Smooth muscle cell (in vitro differentiated cells): Measurements from ENCODE around the gene WDR93. TPM values are rescaled to one million over a fixed set of nuclear protein-coding genes. Genes with fewer than 3 reads are reported as not detected.

Experiments used
- DNase-seq: peaks from one replicate; lab custom pipeline; 2025; ENCODE audit not compliant: unreplicated experiment; lab: John Stamatoyannopoulos, UW
- H2AFZ ChIP-seq: fragments of 200-600 bp; sonication (generic); 2 replicates; pipeline ENCODE4 v1.6.0; 2016; ENCODE audit warnings: antibody characterized with exemption, low read depth, mild to moderate bottlenecking
- H3F3A ChIP-seq: fragments of 200-600 bp; sonication (generic); 2 replicates; pipeline ENCODE4 v1.6.0; 2017; ENCODE audit warnings: antibody characterized with exemption, low read depth
- H3K27ac ChIP-seq: fragments of 200-600 bp; sonication (generic); 2 replicates; pipeline ENCODE4 v1.5.1; 2016; ENCODE audit warnings: low read depth, mild to moderate bottlenecking
- H3K27me3 ChIP-seq: fragments of 200-600 bp; sonication (generic); 2 replicates; pipeline ENCODE4 v1.6.1; 2016; ENCODE audit warnings: low read depth, mild to moderate bottlenecking
- H3K36me3 ChIP-seq: fragments of 200-600 bp; sonication (generic); 2 replicates; pipeline ENCODE4 v1.5.1; 2016; ENCODE audit warnings: low read depth
- H3K4me1 ChIP-seq: fragments of 200-600 bp; sonication (generic); 2 replicates; pipeline ENCODE4 v1.5.1; 2016; ENCODE audit warnings: low read depth
- H3K4me2 ChIP-seq: fragments of 200-600 bp; sonication (generic); 2 replicates; pipeline ENCODE4 v1.6.0; 2016; ENCODE audit warnings: mild to moderate bottlenecking
- H3K4me3 ChIP-seq: fragments of 200-600 bp; sonication (generic); 2 replicates; pipeline ENCODE4 v1.5.1; 2016; ENCODE audit warnings: mild to moderate bottlenecking
- H3K79me2 ChIP-seq: fragments of 200-600 bp; sonication (generic); 2 replicates; pipeline ENCODE4 v1.6.0; 2016; ENCODE audit warnings: low read depth, mild to moderate bottlenecking
- H3K9ac ChIP-seq: fragments of 200-600 bp; sonication (generic); 2 replicates; pipeline ENCODE4 v1.6.0; 2016; ENCODE audit warnings: low read depth
- H3K9me3 ChIP-seq: fragments of 200-600 bp; sonication (generic); replicated peaks from 2 replicates; pipeline ENCODE4 v1.5.1; 2016; ENCODE audit warnings: low read depth
- H4K20me1 ChIP-seq: fragments of 200-600 bp; sonication (generic); 2 replicates; pipeline ENCODE4 v1.6.0; 2016; ENCODE audit warnings: low read depth
- WGBS: methylation state at CpG from one replicate; pipeline ENCODE4 v1.1.7; 2016; ENCODE audit warnings: low lambda C conversion rate; 5-methylcytosine and 5-hydroxymethylcytosine counted together
- polyA plus RNA-seq: library from polyadenylated mRNA; unstranded; fragments of >200 nt; fragmentation: Nextera tagmentation; extraction: Ambion mirVana; gene quantifications from 2 replicates; pipeline ENCODE4 v1.2.1, GENCODE V29; 2016
- total RNA-seq: library from RNA; depleted of rRNA; stranded (reverse); fragments of >200 nt; gene quantifications from 2 replicates; pipeline ENCODE4 v1.2.3, GENCODE V29; 2014
- TF ChIP-seq, protein P1 (sequence below): fragments of 200-600 bp; sonication (generic); IDR thresholded peaks from 2 replicates; pipeline ENCODE4 v1.5.1; 2017; ENCODE audit warnings: borderline replicate concordance, mild to moderate bottlenecking, antibody characterized with exemption; ENCODE audit not compliant: insufficient read depth, poor library complexity, severe bottlenecking

WDR93 gene
- total and polyA plus RNA-seq, 2 experiments from 2014 or later, result 0.80 TPM; not detected in 1

DNA sequence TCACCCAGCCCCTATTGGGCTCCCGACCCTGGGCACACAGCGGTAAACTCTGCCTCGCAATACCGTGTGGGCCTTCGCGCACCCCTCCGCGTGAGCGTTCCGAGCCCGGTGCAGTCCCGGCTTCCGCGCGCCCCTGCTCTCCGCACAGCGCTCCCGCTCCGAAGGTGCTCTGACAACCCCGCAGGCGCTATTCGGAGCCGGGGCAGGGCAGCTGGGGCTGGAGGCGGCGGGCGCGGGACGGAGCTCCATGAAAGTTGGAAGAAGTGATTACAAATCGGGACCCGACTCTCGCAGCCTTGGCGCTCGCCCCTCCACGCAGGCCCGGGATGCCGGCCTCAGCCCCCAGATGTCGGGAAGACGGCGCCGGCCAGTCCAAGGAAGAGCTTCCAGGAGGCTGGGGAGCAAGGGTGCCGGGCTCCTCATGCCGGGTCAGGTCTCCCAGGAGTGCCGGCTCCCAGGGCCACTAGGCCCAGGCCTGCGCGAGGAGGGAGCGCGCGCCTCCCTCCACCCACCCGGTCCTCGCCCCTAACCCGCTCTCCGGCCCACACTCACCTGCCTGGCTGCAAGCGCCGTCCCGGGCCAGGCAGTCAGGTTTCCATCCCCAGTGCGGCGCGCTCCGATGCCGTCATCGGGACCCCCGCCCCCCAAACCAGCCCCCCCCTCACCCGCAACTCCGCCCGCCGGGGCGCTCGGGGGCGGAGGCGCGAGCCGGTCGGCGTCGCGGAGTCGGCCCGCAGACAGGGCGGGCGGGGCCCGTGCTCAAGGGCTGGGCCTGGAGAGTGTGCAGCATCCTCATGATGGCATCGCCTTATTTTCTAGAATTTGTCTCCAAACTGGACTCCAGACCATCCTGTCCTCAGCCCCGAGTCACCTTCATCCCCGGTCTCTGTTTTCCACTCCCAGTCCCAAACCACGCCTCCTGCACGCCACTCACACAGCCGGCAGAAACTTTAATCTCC lies 35.5 kb upstream of the WDR93 start, which contains the start of gene KIF7:
TSS of gene KIF7 (minus strand) at position 621 of the 959 bp plus-strand sequence. CDS start 2,537 bp downstream, outside the sequence.
- Histone ChIP-seq H3K4me1 (peaks cover 7% of the 10 kb centered on the region), H3K4me2 (peak within 1 kb of the TSS; percentile 97), H3K36me3 (no peaks in the 10 kb centered on the region), H4K20me1 (peaks cover 6% of the 10 kb centered on the region), H2AFZ (peak within 1 kb of the TSS; percentile 91), H3K27me3 (no peaks in the 10 kb centered on the region), H3K9ac (peak within 1 kb of the TSS; percentile 66), H3K4me3 (peak within 1 kb of the TSS; percentile 89), H3K9me3 (no peaks in the 10 kb centered on the region), H3F3A (peaks cover 3% of the 10 kb centered on the region), H3K27ac (no peak within 1 kb of the TSS), H3K79me2 (peaks cover 11% of the 10 kb centered on the region)
- TF ChIP-seq, protein P1, sequence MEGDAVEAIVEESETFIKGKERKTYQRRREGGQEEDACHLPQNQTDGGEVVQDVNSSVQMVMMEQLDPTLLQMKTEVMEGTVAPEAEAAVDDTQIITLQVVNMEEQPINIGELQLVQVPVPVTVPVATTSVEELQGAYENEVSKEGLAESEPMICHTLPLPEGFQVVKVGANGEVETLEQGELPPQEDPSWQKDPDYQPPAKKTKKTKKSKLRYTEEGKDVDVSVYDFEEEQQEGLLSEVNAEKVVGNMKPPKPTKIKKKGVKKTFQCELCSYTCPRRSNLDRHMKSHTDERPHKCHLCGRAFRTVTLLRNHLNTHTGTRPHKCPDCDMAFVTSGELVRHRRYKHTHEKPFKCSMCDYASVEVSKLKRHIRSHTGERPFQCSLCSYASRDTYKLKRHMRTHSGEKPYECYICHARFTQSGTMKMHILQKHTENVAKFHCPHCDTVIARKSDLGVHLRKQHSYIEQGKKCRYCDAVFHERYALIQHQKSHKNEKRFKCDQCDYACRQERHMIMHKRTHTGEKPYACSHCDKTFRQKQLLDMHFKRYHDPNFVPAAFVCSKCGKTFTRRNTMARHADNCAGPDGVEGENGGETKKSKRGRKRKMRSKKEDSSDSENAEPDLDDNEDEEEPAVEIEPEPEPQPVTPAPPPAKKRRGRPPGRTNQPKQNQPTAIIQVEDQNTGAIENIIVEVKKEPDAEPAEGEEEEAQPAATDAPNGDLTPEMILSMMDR, result no peak
- 2% methylated on average over 64 of the region's 87 CpGs for WGBS
- peak; percentile 36 for DNase-seq

DNA sequence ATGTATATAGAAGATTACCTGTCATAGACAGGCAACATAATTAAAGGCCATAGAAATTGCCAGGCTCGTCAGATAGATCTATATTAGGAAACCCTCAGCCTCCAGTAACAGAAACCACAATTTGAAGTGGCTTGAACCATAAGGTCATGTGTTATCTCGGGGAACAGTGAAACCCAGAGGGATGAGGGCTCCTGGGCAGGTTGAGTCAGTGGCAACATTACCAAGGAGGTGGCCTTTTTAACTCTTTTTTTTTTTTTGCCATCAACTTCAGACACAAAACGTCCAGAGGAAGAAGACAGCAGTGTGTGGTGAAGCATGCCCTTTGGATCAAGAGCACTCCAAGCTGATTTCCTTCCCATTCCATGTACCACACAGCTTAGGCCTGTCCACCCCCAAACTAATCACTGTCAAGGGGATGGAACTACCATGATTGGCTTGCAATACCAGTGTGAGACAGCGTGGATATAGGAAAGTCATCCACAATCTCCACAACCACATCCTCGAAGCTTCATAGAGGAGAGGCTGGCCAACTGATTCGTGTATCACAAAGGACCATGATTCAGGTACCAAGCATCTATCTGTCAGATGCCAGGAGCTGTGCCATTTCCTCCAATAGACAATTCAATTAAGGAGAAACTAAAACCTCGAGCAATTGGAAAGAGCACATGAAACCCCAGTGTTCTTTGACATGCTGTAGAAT lies 34.3 kb upstream of the WDR93 start:
- TF ChIP-seq, protein P1, result no peak
- Histone ChIP-seq H3K4me2 (no peak overlapping the region), H3K4me3 (no peak overlapping the region), H3F3A (peaks cover 3% of the 10 kb centered on the region), H3K79me2 (peaks cover 11% of the 10 kb centered on the region), H3K9ac (no peak overlapping the region), H3K4me1 (peaks cover 7% of the 10 kb centered on the region), H2AFZ (no peak overlapping the region), H3K27ac (no peak overlapping the region), H3K9me3 (no peaks in the 10 kb centered on the region), H4K20me1 (peaks cover 6% of the 10 kb centered on the region), H3K36me3 (no peaks in the 10 kb centered on the region), H3K27me3 (no peaks in the 10 kb centered on the region)
- 64% methylated on average over 7 of the region's 7 CpGs for WGBS
- no peak for DNase-seq

DNA sequence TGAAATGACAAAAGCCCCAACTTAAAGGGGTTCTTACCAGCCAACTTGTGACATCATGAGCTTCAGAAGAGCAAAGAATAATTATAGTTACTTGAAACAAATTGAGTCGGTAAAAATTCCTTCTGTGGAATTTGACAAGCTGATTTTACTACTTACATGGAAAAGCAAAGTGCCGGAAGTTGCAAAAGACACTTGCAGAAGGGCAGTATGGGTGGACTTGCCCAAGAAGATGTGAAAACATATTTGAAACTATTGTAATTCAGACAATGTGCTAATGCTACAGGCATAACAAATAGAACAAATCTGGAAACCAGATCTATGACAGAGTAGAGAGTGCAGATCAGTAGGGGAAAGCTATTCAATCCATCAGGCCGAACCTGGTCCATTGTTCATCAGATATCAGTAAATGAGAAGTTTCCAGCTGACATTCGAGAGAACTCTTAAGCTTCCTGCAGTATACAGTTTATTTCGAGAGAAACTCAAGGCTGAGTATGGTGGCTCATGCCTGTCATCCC lies 32.9 kb upstream of the WDR93 start:
- H3K79me2 ChIP-seq, result peaks cover 11% of the 10 kb centered on the region
- H3K4me2 ChIP-seq, result no peak overlapping the region
- no peak overlapping the region for H3K9ac ChIP-seq
- TF ChIP-seq, protein P1, result no peak
- no peak for DNase-seq
- no peak overlapping the region for H2AFZ ChIP-seq
- H3K36me3 ChIP-seq, result no peaks in the 10 kb centered on the region
- no peaks in the 10 kb centered on the region for H3K9me3 ChIP-seq
- WGBS, result 83% methylated on average over 5 of the region's 5 CpGs
- H3K27me3 ChIP-seq, result no peaks in the 10 kb centered on the region
- no peak overlapping the region for H3K27ac ChIP-seq
- H3K4me3 ChIP-seq, result no peak overlapping the region
- peaks cover 3% of the 10 kb centered on the region for H3F3A ChIP-seq
- peaks cover 6% of the 10 kb centered on the region for H4K20me1 ChIP-seq
- peaks cover 7% of the 10 kb centered on the region for H3K4me1 ChIP-seq
